Measurements from ENCODE around the gene BSG. TPM values are rescaled to one million over a fixed set of nuclear protein-coding genes. Genes with fewer than 3 reads are reported as not detected.

Gene BSG
- total and polyA plus RNA-seq, 2 of the 4 experiments (the other 2 are of a cell fraction) = 130 to 698 TPM

DNA sequence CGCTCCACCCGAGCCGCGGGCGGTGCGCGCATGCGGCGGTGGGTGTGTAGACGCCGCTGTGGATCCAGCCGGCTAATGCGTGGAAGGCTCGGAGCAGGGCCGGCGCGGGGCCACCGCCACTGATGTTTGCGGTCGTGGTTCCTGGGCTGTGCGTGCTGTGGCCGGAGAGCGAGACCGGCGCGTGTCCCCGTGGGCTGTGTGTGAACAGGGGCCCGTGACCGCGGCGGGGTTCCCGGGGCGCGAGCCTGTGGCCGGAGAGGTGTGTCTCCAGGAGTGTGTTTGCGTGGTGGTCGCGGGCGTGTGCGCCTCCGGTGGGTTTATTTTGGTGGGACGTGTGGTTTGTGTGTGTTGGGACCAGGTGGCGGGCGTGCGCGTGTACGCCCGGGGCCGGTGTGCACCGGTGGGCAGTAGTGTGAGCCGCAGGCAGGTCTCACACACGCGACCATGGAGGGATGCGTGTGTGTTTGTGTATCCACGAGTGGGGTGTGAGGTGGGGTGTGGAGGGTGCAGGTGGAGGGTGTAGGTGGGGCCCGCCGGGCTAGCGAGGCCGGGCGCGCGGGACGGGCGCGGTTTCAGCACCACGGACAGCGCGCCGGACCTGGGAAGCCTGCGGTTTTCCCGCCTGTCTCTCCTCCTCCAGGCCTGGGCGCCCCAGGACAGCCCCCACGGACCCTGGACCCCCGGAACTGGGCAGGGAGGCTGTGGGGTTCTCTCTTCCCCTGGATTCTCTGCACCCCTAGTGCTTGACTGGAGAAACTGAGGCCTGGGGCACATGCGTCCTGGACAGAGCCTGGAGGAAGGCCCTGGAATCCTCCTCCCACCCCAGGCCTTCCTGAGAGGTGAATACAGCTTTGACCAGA lies 18.9 kb downstream of the BSG start:
- H4K20me1 ChIP-seq (ENCODE audit: insufficient read depth, low read length) = peaks cover 32% of the 10 kb centered on the region
- H2BK120ac ChIP-seq (ENCODE audit: low read depth, low read length) = no peak overlapping the region
- CTCF ChIA-PET = no interaction called here
- DNase-seq (no peak), ATAC-seq (ENCODE audit: low read depth) (peak; percentile 21; the same call in 1 of the 2 replicates)
- H2BK5ac ChIP-seq (ENCODE audit: low read depth, low read length, poor library complexity, severe bottlenecking) = no peak overlapping the region
- intact Hi-C loops (cut with micrococcal nuclease) = no loop called here
- no peak overlapping the region for H4K5ac ChIP-seq (ENCODE audit: low read depth, low read length)
- H3K4me3 ChIP-seq (ENCODE audit: insufficient read depth, low read depth, low read length) = no peak overlapping the region
- no peak overlapping the region for H3K27ac ChIP-seq (ENCODE audit: insufficient read depth, low read length)
- H4K8ac ChIP-seq (ENCODE audit: low read depth in 2 of 2, low read length in 2 of 2) = no peak overlapping the region
- no peak overlapping the region for H3K9ac ChIP-seq (ENCODE audit: low read depth, low read length)
- H3K4ac ChIP-seq (ENCODE audit: low read depth, low read length) = no peak overlapping the region
- no peaks in the 10 kb centered on the region for H3K79me1 ChIP-seq (ENCODE audit: low read depth in 1 of 2, low read length in 2 of 2)
- H3K18ac ChIP-seq (ENCODE audit: low read depth, low read length) = no peak overlapping the region
- no peak overlapping the region for H2AK9ac ChIP-seq (replicated peaks; ENCODE audit: low read depth, low read length, poor library complexity)
- no peak overlapping the region for H3K14ac ChIP-seq (replicated peaks; ENCODE audit: low read depth, low read length)
- H3K9me3 ChIP-seq (ENCODE audit: control insufficient read depth, insufficient read depth, low read length) = no peaks in the 10 kb centered on the region
- TF ChIP-seq CTCF (conservative IDR thresholded peaks at IDR 0.05; ENCODE audit: low read depth, low read length) = no peak
- TF ChIP-seq SMC3 (IDR thresholded peaks at IDR 0.05; ENCODE audit: low read depth, low read length) = no peak
- TF ChIP-seq, protein P1, sequence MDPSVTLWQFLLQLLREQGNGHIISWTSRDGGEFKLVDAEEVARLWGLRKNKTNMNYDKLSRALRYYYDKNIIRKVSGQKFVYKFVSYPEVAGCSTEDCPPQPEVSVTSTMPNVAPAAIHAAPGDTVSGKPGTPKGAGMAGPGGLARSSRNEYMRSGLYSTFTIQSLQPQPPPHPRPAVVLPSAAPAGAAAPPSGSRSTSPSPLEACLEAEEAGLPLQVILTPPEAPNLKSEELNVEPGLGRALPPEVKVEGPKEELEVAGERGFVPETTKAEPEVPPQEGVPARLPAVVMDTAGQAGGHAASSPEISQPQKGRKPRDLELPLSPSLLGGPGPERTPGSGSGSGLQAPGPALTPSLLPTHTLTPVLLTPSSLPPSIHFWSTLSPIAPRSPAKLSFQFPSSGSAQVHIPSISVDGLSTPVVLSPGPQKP (IDR thresholded peaks at IDR 0.05; ENCODE audit: borderline replicate concordance, low read depth, low read length) = no peak
- no peak for TF ChIP-seq USF2 (IDR thresholded peaks at IDR 0.05; ENCODE audit: low read depth, low read length)
- TF ChIP-seq FOS (IDR thresholded peaks at IDR 0.05; ENCODE audit: low read depth, low read length) = no peak
- TF ChIP-seq BHLHE40 (IDR thresholded peaks at IDR 0.05; ENCODE audit: low read depth, low read length) = no peak
- no peak for TF ChIP-seq MAZ (IDR thresholded peaks at IDR 0.05; ENCODE audit: borderline replicate concordance, low read depth, low read length)
- no peak overlapping the region for H2BK20ac ChIP-seq (ENCODE audit: low read depth, low read length)
- no peak overlapping the region for H3K56ac ChIP-seq (ENCODE audit: extremely low read depth, insufficient read depth, low read length)
- H3K23ac ChIP-seq (ENCODE audit: low read depth, low read length) = no peak overlapping the region
- H2AFZ ChIP-seq (replicated peaks; ENCODE audit: low read length, poor library complexity) = peak overlapping the region; percentile 43
- no TSS peak for BruUV-seq (replicated peaks)
- 58% methylated on average over 39 of the region's 75 CpGs; no CpG with 5 or more reads in 1 of the 2 experiments for WGBS, 2 experiments (ENCODE audit: extremely low coverage in 2 of 2, insufficient read length in 1 of 2)
- H4K91ac ChIP-seq (ENCODE audit: insufficient read depth, low read depth, low read length) = no peak overlapping the region
- H3K36me3 ChIP-seq (ENCODE audit: control insufficient read depth, insufficient read depth, low read length) = no peaks in the 10 kb centered on the region
- H2AK5ac ChIP-seq (ENCODE audit: low read depth, low read length) = no peak overlapping the region
- H3K9me1 ChIP-seq (ENCODE audit: insufficient read depth, low read length) = no peaks in the 10 kb centered on the region
- H2BK15ac ChIP-seq (ENCODE audit: low read depth, low read length) = no peak overlapping the region
- POLR2A ChIA-PET (ENCODE audit: unreplicated experiment) = no interaction called here
- peaks cover 5% of the 10 kb centered on the region for H3K4me1 ChIP-seq (ENCODE audit: control insufficient read depth, insufficient read depth, low read length)
- in situ Hi-C loops (cut with MboI; ENCODE audit: low sequenced_read_pairs) = no loop called here
- dilution Hi-C loops (cut with HindIII; ENCODE audit: low sequenced_read_pairs, unreplicated experiment) = no loop called here
- H3K27me3 ChIP-seq (ENCODE audit: control insufficient read depth, insufficient read depth, low read length) = peaks cover 24% of the 10 kb centered on the region
- H3K4me2 ChIP-seq (ENCODE audit: low read depth, low read length) = no peak overlapping the region
